GM18526 (cell line): ENCODE data around the gene BCAP29.

Source experiments
- POLR2A ChIP-seq: IDR thresholded peaks from 3 replicates; pipeline ENCODE4 v1.6.1; 2011; ENCODE audit not compliant: insufficient read length; ENCODE audit errors: extremely low read depth

The BCAP29 gene, protein sequence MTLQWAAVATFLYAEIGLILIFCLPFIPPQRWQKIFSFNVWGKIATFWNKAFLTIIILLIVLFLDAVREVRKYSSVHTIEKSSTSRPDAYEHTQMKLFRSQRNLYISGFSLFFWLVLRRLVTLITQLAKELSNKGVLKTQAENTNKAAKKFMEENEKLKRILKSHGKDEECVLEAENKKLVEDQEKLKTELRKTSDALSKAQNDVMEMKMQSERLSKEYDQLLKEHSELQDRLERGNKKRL

DNA sequence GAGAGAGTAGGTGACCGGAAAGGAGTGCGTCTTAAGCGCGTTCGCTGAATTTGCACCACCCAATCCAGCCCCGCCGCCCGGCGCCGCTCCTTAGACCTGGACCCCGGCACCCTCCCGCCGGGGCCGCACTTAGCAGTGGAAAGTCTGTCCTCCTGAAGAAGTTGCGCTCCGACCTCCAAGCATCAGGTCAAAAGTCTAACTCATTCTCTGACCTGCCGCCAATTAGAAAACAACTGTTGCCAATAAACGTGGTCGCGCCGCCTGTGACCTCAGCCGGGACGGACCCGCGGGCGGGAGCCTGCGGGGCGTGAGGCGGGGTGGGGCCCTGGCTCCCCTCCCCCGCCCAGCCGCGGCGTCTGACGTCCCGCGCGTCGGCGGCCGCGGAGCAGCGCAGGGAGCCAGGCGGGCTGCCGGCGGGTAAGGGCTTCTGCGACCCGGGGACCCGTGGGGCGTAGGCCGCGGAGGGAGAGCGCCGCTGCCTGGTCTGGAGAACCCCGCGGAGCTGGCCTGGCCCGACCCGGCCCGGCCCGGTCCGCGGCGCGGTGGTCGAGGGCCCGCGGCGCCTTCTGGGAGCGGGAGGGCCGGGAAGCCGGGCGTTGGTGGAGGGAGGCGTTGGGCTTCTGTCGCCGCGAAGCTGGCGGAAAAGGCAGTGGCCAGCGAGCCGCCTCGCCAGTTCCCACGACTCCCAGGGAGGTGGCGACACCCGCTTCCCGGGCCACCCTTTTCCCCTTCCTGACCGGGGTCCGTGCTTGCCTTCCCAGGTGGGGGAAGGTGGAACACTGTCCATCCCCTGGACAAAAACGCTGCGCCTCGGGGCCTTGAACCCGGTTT is at the start of gene BCAP29:
Gene BCAP29 (plus strand): TSS at position 362 of the 831 bp plus-strand sequence. CDS start 527 bp downstream, outside the sequence.
- peak; percentile 74 for TF ChIP-seq POLR2A

DNA sequence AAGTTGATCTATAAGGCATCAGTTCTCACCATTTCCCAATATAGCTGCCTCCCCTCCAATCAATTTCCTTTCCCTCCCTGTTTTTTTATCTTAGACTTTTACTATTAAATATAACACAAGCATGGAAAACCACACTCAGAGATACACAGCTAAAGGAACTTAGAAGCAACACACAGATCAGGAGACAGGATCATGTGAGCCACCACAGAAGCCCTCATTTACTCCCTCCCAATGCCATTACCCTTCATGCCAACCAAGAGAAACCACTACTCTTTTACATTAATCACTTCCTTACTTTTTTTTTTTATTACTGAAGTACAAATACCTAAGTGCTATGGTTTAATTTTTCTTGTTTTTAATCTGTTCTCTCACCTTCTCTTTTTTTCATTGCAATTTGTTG is 49.3 kb upstream of the BCAP29 start:
- TF ChIP-seq POLR2A, result no peak

DNA sequence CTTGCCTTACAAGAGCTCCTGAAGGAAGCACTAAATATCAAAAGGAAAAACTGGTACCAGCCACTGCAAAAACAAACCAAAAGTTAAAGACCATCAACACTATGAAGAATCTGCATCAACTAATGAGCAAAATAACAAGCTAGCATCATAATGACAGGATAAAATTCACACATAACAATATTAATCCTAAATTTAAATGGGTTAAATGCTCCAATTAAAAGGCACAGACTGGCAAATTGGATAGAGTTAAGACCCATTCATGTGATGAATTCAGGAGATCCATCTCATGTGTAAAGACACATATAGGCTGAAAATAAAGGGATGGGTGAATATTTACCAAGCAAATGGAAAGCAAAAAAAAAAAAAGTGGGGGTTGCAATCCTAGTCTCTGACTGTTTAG is 45.9 kb upstream of the BCAP29 start:
- TF ChIP-seq POLR2A, result no peak

DNA sequence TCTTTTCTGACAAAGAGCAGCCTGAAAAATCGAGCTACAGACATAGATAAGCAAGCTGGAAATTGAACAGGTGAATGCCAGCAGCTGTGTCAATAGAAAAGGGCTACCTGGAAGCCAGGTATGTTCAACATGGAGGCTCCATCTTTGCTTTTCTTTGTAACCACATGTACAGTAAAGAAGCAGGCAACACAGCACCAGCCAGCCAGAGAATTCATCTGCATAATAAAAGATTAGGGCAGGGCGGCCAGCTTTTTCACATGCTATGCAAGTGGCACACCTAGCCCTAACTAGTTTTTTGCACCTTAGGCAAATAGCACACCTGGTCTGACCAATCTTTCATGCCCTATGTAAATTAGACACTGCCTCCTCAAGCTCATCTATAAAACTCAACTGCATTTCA is 42.0 kb upstream of the BCAP29 start:
- no peak for TF ChIP-seq POLR2A

DNA sequence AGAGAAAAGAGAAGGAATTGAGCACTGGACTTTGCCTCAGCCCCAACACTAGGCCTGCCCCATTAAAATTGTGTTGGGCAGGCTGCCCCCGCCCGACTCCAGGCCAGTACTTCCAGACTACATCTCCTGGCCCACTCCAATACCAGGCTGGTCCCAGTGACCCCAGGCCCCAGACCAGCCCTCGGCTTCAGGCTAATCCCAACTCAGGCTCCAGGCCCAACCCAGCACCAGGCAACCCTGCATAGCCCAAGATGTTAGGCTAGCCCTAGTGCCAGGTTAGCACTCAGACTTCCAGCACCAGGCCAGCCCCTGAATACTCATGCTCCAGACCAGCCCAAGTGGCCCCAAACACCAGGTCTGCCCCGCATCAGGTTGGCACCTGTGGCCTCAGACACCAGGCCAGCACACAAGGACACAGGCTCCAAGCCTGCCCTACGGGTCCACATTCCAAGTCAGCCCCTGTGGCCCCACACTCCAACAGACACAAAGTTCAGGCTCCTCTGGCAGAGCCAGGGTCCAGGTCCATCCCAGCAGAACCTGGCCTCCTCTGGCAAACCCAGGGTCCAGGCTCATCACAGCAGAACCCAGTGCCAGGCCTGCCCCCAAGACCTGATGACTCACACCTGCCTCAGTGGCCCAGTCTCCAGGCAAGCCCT is 36.6 kb upstream of the BCAP29 start:
- no peak for TF ChIP-seq POLR2A

DNA sequence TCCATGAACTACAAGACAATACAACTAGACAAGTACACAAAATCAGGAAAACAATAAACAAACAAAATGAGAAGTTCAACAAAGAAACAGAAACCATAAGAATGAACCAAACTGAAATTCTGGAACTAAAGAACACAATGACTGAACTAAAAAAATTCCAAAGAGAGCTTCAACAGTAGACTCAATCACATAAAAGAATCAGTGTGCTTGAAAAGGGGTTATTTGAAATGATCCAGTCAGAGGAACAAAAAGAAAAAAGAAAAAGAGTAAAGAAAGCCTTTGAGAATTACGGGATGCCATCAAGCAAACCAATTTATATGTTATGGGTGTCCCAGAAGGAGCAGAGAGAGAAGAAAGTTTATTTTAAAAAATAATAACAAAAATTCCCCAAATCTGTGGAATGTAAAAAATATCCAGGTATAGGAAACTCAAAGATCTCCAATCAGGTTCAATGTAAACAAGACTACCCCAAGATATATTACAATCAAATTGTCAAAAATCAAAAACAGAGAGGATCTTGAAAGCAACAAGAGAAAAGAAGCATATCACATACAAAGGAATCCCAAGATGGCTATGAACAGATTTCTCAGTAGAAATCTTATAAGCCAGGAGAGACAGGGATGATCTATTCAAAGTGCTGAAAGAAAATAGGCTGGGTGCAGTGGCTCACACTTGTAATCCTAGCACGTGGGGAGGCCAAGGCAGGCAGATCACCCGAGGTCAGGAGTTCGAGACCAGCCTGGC is 35.0 kb upstream of the BCAP29 start:
- TF ChIP-seq POLR2A, result no peak

DNA sequence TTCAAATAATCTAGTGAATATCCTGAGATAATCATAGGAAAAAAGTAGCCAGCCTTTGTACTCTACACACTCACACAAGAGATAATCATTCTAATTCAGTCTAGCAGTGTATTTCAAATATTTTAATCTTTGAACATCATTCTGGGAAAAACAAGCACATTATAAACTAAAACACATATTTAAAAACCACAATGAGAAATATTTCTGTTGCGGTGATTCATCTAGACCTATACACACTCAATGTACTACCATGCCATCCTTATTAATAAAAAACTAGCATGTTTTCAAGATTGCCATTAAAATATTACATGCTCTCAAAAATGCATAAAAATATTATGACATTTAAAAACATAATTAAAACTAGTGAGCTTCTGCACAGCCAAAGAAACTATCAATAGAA is 28.1 kb upstream of the BCAP29 start:
- no peak for TF ChIP-seq POLR2A

DNA sequence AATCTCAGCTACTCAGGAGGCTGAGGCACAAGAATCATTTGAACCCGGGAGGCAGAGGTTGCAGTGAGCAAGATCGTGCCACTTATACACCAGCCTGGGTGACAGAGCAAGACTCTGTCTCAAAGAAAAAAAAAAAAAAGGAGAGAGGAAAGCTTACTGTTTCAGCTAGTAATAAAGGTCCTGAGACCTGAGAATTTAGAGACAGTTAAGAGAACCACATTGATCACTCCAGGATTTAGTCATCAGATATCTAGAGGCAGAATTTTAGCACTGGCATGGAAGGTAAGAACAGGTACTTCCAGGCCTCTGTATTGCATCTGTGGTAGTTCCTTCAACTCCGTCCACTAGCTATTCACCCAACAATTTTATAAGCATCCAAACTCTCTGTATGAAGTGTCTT is 24.2 kb upstream of the BCAP29 start:
- no peak for TF ChIP-seq POLR2A

DNA sequence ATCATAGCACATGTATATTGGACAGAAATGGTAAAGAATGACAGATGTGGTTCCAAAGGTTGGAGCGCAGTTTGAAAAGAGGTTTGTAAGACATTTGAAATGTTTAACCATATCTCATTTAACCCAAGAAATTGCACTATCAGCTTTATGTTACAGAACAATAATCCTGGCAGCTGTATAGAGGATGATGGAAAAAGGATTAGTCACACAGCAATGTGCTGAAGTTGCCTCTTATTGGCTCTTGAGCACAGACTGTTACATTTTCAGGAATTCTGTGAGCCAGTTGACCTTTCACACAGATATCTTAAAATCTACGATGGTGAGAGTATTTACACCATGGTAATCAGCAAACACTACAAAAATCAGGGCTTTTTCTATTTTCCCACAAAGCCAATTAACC is 20.2 kb upstream of the BCAP29 start:
- no peak for TF ChIP-seq POLR2A

DNA sequence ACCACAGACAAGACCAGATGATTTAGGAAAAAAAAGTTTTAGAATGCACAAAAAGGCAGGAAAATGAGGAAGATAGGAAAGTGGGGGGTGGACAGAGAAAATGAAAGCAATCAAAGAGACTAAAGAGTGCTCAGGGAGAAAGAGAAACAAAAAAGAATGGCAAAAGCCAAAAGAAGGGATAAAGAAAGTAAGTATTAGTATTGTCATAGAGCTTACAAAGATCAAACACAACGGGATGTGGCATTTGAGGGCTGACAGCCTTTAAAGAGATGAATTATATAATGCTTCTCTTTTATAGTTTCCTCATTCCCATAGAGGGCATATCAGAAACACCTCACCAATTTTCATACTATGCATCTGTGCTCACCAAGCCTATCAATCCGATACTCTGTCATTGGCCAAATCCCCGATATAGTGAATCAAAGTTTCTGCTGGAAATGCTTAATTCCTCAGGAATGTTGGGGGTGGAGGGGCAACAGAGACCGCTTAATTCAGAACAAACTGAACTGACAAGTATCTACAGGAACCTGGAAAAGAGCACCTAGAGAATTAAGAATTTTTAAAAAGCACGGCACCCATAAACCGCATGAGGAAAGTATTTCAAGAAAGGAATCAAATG is 19.0 kb upstream of the BCAP29 start:
- TF ChIP-seq POLR2A, result no peak

DNA sequence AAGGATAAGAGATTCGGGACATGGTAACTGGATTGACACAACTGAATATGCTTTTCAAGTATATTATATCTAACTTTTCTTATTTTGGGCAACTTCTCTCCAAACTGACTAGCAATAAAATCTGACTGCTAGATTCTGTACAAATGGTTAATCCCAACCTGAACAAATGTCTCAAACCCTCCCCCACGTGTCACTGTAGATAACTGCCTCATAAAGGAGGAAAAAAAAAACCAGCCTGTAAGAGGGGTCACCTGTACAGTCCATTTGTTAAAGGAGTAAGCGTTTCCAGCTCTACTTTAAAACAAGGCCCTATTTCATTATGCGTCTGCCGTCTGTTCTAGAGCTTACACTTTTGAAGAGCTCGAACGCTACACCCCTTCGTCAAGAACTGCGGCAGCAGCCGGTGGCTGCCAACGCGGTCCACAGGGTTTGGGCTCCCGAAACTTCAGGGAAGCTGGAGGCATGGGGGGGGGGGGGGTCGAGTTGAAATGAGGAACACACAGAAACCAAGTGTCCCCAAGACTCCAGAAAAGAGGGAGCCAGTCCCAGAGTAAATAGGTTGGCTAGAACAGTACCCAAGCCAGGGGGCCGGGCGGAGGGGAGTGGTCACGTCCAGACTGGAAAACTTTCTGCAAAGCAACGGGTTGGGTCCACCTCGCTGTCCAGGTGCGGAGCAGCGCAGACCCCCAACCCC is 16.8 kb upstream of the BCAP29 start:
- no peak for TF ChIP-seq POLR2A

DNA sequence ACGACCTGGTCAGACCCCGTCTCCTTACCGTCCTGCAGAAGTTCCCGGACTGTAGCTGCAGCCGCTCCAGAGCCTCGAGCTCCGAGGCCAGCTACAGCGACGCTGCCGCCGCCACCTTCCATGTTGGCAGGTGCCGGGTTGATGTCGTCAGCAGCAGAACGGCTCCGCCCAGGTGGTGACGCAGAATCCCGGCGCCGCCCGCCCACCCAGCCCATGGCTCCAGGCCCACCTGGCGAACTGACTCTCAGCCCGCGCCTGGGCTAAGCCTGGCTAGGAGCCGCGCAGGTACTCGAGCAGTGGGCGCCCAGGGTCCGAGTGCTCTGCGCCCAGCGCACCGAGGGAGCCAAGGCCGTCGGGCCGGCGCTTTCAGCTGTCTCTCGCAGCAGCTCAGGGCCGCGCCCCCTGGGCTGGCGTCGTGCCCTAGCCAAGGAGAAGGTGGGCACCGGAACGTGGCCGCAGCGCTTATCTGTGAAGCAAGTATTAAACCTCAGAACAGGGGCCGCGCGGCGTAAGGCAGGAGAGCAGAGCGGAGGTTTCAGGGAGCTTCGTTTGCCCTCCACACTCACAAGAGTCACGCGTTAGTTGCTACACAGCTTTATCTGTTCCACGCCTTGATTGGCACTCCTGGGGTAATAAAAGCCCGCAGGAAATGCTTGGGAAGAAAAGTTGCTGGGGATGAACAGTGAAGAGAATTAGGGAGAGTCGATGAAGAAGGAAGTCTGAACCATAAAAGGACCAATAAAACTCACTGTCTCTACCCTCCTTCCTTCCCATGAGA is 16.1 kb upstream of the BCAP29 start, which contains the start of the genes COG5 and DUS4L:
Gene COG5 (minus strand): TSS at position 146 of the 778 bp plus-strand sequence. CDS start 24 bp downstream, at position 122.
Gene DUS4L (plus strand): TSS at position 197 of the 778 bp plus-strand sequence. CDS start 3,100 bp downstream, outside the sequence.
- TF ChIP-seq POLR2A, result peak; percentile 94

DNA sequence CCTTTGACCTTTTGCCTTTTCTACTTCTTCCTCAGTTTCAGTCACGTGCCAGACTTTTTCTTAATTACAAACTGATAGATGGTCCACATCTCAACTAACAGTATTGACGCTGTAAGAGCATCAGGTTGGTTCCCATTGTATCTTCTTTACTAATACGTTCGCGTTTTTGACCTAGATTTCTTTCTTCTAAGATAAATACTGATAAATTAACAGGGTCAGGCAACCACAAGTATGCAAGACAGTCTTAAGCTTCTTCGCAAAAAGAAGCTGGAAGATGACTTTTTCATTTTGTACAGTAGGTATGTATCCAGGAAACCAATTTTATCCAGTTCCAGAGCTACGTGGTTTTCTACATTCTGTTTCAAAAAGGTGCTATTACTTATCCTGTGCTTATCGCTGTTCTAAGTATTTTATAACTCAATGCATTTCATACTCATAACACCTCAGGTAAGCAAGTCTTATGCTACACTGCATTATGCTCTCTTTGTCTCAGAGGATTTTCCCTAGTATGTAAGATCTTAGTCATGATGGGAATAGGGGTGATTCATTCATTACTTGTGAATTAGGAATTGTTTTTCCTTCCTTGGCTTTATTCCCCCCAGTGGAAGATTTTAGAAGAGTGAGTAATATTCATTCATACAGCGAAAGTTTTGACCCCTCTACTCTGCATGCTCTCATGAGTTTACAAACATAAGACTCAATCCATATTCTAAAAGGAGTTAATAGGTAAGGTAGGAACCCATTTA is 15.3 kb upstream of the BCAP29 start:
- TF ChIP-seq POLR2A, result no peak

DNA sequence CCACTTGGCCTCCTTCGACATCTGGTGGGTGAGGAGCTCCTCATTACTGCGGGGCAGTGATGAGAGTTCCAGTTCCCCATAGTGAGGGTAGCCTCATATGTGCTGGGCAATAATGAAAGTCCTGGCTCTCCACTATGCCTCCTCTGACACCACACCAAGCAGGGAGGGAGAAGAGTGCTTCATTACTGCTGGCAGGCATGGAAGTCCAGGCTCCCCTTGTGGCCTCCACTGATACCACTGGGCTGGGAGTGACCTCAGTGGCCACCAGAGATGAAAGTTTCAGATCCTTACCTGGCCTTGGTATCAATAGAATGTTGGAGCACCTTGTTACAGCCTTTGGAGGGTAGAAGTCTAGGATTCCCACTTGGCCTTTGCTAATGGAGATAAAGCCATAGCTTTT is 9.7 kb upstream of the BCAP29 start:
- TF ChIP-seq POLR2A, result no peak
